ENCODE results near the gene ZSCAN2. TPM values are rescaled to one million over a fixed set of nuclear protein-coding genes. Genes with fewer than 3 reads are reported as not detected.

Gene ZSCAN2
- total and polyA plus RNA-seq, 10 donors: 4.6 to 15.1 (median 9.9) TPM

DNA sequence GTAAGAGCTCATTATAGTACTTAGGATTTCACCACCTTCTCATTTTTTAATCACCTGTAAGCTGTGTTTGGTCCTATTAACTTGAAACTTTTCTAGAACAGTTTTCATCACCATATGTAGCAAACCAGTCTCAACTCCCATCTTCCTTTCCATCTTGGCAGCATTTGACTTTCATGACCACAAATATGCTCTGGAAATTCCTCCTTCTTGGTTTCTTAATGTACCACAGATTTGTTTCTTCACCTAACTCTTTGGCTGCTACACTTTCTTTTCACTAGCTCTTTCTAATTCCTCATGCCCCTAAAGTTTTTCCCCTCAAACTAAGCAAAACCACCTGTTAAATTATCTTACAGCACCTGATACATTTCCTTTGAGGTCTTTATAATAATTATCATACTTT, 70.4 kb downstream of the ZSCAN2 start:
- no peak for TF ChIP-seq POLR2A (IDR thresholded peaks at IDR 0.05)
- TF ChIP-seq POLR2AphosphoS5 (IDR thresholded peaks at IDR 0.05): no peak
- peaks cover 0 to 9% (median 3%) of the 10 kb centered on the region in 6 donors for H3K4me1 ChIP-seq
- peaks cover 0 to 96% (median 39%) of the 10 kb centered on the region in 6 donors for H3K36me3 ChIP-seq
- H3K4me3 ChIP-seq: no peak overlapping the region
- no peak for DNase-seq
- H3K27me3 ChIP-seq (replicated peaks in 1 of 7): no peaks in the 10 kb centered on the region
- H3K27ac ChIP-seq: no peak overlapping the region
- intact Hi-C loops (cut with DNase I; ENCODE audit: low total_unique reads): no loop called here
- no peaks in the 10 kb centered on the region for H3K9me3 ChIP-seq

Other genes with a start within 250 kb of the ZSCAN2 start
- gene WDR73, start 53.3 kb downstream of the ZSCAN2 start, total RNA-seq: 10 to 100 TPM; 23.1 to 31.6 (median 29.3) TPM
- gene WDR73, start 53.3 kb downstream of the ZSCAN2 start, polyA plus RNA-seq: 10 to 100 TPM; 12.7 to 20.2 (median 18.4) TPM
- 1 to 10 TPM; 1.0 to 4.2 (median 2.4) TPM for gene NMB, start 57.2 kb downstream of the ZSCAN2 start, total RNA-seq
- 1 to 10 TPM; 2.2 to 5.5 (median 4.7) TPM for gene NMB, start 57.2 kb downstream of the ZSCAN2 start, polyA plus RNA-seq
- gene SEC11A, start 115.1 kb downstream of the ZSCAN2 start, total RNA-seq: 100 to 1,000 TPM in 3 of 7 donors, 10 to 100 TPM in 4; 89.8 to 139 (median 96.9) TPM
- gene SEC11A, start 115.1 kb downstream of the ZSCAN2 start, polyA plus RNA-seq: 100 to 1,000 TPM in 2 of 3 donors, 10 to 100 TPM in 1; 86.5 to 114 (median 101) TPM
- gene ZNF592, start 147.6 kb downstream of the ZSCAN2 start, total RNA-seq: 10 to 100 TPM; 29.4 to 36.2 (median 33.6) TPM
- gene ZNF592, start 147.6 kb downstream of the ZSCAN2 start, polyA plus RNA-seq: 10 to 100 TPM in 1 of 3 donors, 1 to 10 TPM in 2; 5.2 to 10.9 (median 5.3) TPM
- gene ALPK3, start 216.3 kb downstream of the ZSCAN2 start, total RNA-seq: 1 to 10 TPM in 1 of 7 donors, under 1 TPM in 6; 0.69 to 1.1 (median 0.77) TPM
- under 1 TPM; 0.13 to 0.29 (median 0.14) TPM for gene ALPK3, start 216.3 kb downstream of the ZSCAN2 start, polyA plus RNA-seq